GM12873 (cell line): ENCODE measurements around the gene FSIP1.

Experiments used
- CTCF ChIP-seq: IDR thresholded peaks from 2 replicates; pipeline ENCODE4 v1.5.1; 2012; ENCODE audit warnings: low read depth, mild to moderate bottlenecking, moderate library complexity, low read length, control low read depth; ENCODE audit not compliant: insufficient read depth; ENCODE audit errors: missing control alignments

Gene FSIP1

DNA sequence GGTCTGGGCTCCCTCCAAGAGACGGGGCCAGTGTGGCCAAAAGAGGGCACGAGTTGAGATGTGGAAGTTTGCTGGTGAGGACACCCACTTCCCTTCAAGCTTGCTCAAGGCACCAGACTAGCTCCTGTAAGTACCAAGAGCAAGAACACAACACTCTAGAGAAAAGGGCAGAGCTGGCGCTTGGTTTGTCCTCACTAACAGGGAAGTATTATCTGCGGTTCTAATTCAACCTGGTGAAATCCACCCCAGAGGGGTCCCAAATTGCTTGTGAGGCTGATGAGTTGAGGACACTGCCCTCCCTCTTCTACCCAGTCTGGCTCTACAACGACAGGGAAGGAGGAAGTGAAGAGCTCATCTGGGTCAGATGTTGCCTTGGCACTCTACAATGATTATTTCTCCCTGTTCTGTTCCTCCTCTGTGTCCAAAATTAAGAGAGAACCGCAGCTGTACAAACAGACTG, 16.9 kb upstream of the FSIP1 start:
- no peak for TF ChIP-seq CTCF

DNA sequence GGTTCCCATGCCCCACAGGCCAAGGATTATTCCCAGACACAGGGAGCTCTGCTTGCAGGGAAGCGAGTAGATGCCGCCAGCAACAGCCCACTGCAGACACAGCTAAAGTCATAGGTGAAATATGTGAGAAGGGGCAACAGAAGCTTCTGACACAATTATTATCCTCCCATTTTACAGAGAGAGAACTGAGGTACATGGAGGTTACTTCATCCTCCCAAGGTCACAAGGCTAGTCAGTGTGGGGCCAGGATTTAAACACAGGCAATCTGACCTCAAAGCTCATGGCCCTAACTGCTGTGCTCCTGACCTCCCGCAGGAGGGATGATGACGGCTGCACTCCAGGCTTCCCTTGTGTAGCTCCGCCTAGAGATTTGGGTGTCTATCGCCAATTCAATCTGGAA, 15.7 kb upstream of the FSIP1 start:
- no peak for TF ChIP-seq CTCF

GRCh38 chr15:39797407-39797806, 14.8 kb upstream of the FSIP1 start:
- no peak for TF ChIP-seq CTCF

DNA sequence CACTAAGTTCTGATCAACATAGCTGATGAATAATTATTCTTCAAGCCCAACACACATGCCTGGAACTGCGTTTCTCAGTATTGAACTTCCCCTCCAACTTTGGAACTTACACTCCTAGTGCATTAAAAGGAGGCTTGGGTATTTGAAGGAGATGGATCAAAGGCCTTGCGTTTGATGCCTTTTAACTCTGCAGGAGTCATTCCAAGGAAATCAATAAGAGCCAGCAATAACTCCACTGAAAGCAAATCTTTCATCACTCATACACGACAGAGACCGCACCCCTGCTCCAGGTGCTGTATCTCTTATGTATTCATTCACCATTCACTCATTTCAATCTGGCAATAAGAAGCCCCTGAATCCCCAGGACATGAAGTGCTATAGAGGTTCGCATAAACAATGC, 14.0 kb upstream of the FSIP1 start:
- TF ChIP-seq CTCF: no peak

DNA sequence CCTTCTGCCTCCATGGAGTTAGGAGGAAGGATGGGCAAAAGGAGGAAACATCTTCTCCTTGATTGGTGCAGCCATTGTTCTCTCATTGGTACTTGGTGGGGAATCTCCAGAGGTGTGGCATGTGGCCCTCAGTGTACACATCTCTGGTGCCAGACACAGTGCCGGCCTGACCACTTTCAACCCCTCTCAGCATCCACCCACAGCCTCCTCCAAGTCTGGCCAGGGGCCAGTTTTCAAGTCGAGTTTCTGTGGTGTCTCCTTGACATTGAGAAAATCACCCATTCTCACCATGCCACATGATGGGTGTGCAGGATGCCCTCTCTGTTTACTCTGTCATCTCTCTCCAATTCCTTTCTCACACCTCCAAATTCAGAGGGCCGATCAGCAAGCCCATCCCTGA, 12.8 kb upstream of the FSIP1 start:
- no peak for TF ChIP-seq CTCF

DNA sequence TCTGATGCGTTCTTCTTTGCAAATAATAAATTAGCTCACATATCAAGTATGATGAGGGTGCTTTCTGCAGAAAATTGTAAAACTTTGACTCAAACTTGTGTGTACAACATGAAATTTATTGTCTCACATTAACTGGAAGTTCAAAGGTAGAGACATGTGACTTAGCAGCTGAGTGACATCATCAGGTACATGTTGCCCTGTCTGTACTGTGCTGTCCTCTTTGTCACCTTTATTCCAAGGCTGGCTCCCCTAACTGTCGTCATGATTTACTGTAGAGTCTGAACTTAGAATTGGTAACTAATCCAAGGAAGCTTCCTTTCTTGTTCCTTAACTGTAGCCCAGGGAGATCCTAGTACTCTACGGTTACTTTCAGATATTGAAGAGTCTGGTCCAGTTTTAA, 12.3 kb upstream of the FSIP1 start:
- TF ChIP-seq CTCF: no peak

GRCh38 chr15:39793923-39794322, 11.3 kb upstream of the FSIP1 start:
- no peak for TF ChIP-seq CTCF
